Right ventricle myocardium superior (tissue), 1 donor: ENCODE measurements around the gene MUSK. TPM values are rescaled to one million over a fixed set of nuclear protein-coding genes. Genes with fewer than 3 reads are reported as not detected.
"Not testable (repeated sequence)": the region's sequence is repeated elsewhere in the genome, so short reads cannot be mapped to it uniquely, and the experiment has no call there.

Experiments
- ATAC-seq: fragments of 200-7000 bp; cut with Tn5 transposase; one replicate; pipeline ENCODE4 v1.9.1; 2020; ENCODE audit warnings: mild to moderate bottlenecking; ENCODE audit not compliant: poor library complexity
- DNase-seq: peaks from one replicate; pipeline ENCODE4 v3.0.0-alpha.2; 2020
- intact Hi-C: fragments of 100-400 bp; cut with DNase I; formaldehyde crosslinking; loops from one replicate; pipeline ENCODE4 v1.11.2; 2022
- total RNA-seq: library from RNA; stranded (reverse); fragmentation: NEBNext Ultra II Directional; extraction: Animal tissue kit (Norgen Biotek cat#: 25700); gene quantifications from one replicate; pipeline ENCODE4 v1.2.1, GENCODE V29; 2021
- donor health status: DM: no; HTN: yes; CAD: no; lungs with severe emphysema.

The MUSK gene
- total RNA-seq, 1 donor from 2014 or later = 2.1 TPM

GRCh38 chr9:110672873-110673510 lies 4.4 kb downstream of the MUSK start:
- DNase-seq (no peak), ATAC-seq (no peak)
- intact Hi-C loops = no loop called here

- intact Hi-C loops = no loop called here
- no peak for DNase-seq
- ATAC-seq = no peak
These were observed 18.9 kb downstream of the MUSK start for GRCh38 chr9:110687497-110687896.

GRCh38 chr9:110688329-110688728 lies 19.7 kb downstream of the MUSK start:
- ATAC-seq (no peak), DNase-seq (no peak)
- intact Hi-C loops = no loop called here

GRCh38 chr9:110691002-110691549 lies 22.5 kb downstream of the MUSK start:
- DNase-seq = no peak
- intact Hi-C loops = no loop called here
- ATAC-seq = no peak

GRCh38 chr9:110695846-110696245 lies 27.3 kb downstream of the MUSK start:
- DNase-seq, intact Hi-C loops, ATAC-seq: not testable (repeated sequence)

- ATAC-seq (no peak), DNase-seq (no peak)
- intact Hi-C loops = no loop called here
These were observed 32.4 kb downstream of the MUSK start for GRCh38 chr9:110700953-110701352.

- intact Hi-C loops = no loop called here
- ATAC-seq = no peak
- DNase-seq = no peak
These were observed 35.1 kb downstream of the MUSK start for GRCh38 chr9:110703669-110704068.

GRCh38 chr9:110707419-110707818 lies 38.8 kb downstream of the MUSK start:
- no peak for ATAC-seq
- intact Hi-C loops = no loop called here

GRCh38 chr9:110710420-110710819 lies 41.8 kb downstream of the MUSK start:
- intact Hi-C loops = no loop called here
- DNase-seq (no peak), ATAC-seq (no peak)

More at GRCh38 chr9:110707419-110707818, 38.8 kb downstream of the MUSK start:
- DNase-seq = no peak

GRCh38 chr9:110712955-110713354 lies 44.4 kb downstream of the MUSK start:
- DNase-seq (no peak), ATAC-seq (no peak)
- intact Hi-C loops = no loop called here

GRCh38 chr9:110714314-110714713 lies 45.7 kb downstream of the MUSK start:
- intact Hi-C loops = no loop called here
- ATAC-seq (no peak), DNase-seq (no peak)

- no peak for ATAC-seq
- DNase-seq = no peak
- intact Hi-C loops = no loop called here
These were observed 59.5 kb downstream of the MUSK start for GRCh38 chr9:110728058-110728457.

GRCh38 chr9:110729641-110730040 lies 61.0 kb downstream of the MUSK start:
- DNase-seq (no peak), ATAC-seq (peak; percentile 56)
- intact Hi-C loops = no loop called here

GRCh38 chr9:110731437-110732028 lies 62.9 kb downstream of the MUSK start:
- DNase-seq (no peak), ATAC-seq (no peak)
- intact Hi-C loops = no loop called here

GRCh38 chr9:110738982-110739381 lies 70.4 kb downstream of the MUSK start:
- DNase-seq (no peak), ATAC-seq (no peak)
- intact Hi-C loops = no loop called here

GRCh38 chr9:110742741-110743371 lies 74.3 kb downstream of the MUSK start:
- ATAC-seq (peak; percentile 61), DNase-seq (no peak)
- intact Hi-C loops = no loop called here

- DNase-seq = no peak
- intact Hi-C loops = no loop called here
- ATAC-seq = peak; percentile 82
These were observed 76.3 kb downstream of the MUSK start for GRCh38 chr9:110744715-110745384.

- ATAC-seq = peak; percentile 47
These were observed 77.1 kb downstream of the MUSK start for GRCh38 chr9:110745676-110746075.

GRCh38 chr9:110746211-110746930 lies 77.8 kb downstream of the MUSK start:
- no peak for ATAC-seq
- no peak for DNase-seq
- intact Hi-C loops = no loop called here

More at GRCh38 chr9:110745676-110746075, 77.1 kb downstream of the MUSK start:
- DNase-seq = no peak
- intact Hi-C loops = no loop called here
